ENCODE measurements around the gene C1QTNF5. TPM values are rescaled to one million over a fixed set of nuclear protein-coding genes. Genes with fewer than 3 reads are reported as not detected.
A peak's percentile ranks its signal among the peaks of the same experiment; 100 is the strongest.

The C1QTNF5 gene
- polyA plus RNA-seq, 6 donors from 2014 or later = not detected

DNA sequence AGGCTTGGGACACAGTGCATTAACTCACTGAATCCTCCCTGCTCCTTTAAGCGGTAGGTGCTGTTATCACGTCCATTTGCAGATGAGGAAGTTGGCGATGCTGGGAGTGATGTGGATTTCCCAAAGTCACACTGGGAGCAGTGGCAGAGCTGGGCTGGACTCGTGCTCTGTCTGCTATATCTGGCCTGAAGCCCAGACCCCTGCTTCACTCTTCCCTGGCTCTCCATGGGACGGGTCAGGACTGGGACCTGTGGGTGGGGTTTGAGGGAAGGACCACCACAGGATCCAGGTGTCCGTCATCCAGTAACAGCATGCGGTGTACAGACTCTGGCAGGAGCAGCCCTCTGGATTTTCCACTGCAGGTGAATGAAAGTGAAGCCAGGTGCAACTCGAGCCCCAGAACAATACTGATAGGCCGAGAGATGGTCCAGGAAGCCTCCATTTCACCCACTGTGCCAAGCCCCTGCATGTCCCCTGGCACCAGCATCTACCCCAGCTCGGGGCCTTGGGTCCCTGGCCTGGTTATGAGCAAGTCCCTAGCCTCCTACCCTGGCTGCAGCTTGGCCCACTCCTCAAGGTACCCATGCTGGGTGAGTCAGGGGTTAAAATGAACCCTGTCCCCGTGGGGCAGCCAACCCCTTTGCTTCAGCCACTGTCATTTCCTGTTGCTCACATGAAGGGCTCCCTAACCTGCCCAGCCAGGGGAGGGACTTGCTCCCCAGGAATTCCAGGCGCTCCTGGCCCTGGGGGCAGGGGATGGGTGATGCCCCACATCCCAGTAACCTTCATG lies 36.6 kb upstream of the C1QTNF5 start:
- Mint-ChIP-seq H3K27ac (no peak overlapping the region), H3K9me3 (no peaks in the 10 kb centered on the region), H3K4me3 (no peak overlapping the region), H3K27me3 (peaks cover 5 to 13% (median 7%) of the 10 kb centered on the region in 3 donors), H3K4me1 (peaks cover 0 to 6% (median 0%) of the 10 kb centered on the region in 3 donors), H3K36me3 (no peaks in the 10 kb centered on the region)
- DNase-seq = no peak
- no peak for ATAC-seq (ENCODE audit: low read depth in 2 of 2)

DNA sequence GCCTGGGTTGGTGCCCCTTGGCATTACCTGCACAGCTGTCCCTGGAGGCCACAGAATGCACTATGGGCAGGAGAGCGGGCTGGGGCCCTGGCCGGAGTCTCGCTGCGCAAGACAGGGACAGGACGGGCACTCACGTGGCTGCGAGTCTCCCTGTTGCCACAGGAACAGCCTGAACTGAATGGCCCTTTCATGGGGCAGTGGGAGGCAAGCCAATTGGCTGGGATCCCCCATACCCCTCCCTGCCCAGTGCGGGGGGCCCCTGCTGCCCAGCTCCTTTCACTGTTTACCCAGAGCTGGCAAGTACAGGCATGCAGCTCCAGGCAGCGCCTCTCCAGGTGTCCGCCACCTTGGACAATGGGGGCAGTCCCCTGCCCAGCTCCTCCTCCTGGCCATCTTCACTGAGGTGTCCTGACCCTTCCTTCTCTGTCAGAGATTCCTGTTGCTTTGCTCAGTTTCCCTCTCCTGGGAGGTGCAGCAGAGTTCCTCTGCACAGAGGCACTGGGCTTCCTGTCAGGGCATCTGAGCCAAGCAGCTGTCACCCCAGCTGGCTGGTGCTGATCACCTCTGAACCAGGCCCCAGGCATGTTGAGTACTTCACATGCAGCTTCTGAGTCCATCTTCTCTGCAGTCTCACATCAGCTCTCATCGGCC lies 35.6 kb upstream of the C1QTNF5 start:
- ATAC-seq (ENCODE audit: low read depth in 2 of 2) (no peak), DNase-seq (no peak)
- H3K27ac Mint-ChIP-seq = no peak overlapping the region
- no peak overlapping the region for H3K4me3 Mint-ChIP-seq
- H3K4me1 Mint-ChIP-seq = peaks cover 0 to 6% (median 0%) of the 10 kb centered on the region in 3 donors
- peaks cover 2 to 23% (median 2%) of the 10 kb centered on the region in 3 donors for H3K27me3 Mint-ChIP-seq
- H3K36me3 Mint-ChIP-seq = no peaks in the 10 kb centered on the region
- H3K9me3 Mint-ChIP-seq = no peaks in the 10 kb centered on the region

DNA sequence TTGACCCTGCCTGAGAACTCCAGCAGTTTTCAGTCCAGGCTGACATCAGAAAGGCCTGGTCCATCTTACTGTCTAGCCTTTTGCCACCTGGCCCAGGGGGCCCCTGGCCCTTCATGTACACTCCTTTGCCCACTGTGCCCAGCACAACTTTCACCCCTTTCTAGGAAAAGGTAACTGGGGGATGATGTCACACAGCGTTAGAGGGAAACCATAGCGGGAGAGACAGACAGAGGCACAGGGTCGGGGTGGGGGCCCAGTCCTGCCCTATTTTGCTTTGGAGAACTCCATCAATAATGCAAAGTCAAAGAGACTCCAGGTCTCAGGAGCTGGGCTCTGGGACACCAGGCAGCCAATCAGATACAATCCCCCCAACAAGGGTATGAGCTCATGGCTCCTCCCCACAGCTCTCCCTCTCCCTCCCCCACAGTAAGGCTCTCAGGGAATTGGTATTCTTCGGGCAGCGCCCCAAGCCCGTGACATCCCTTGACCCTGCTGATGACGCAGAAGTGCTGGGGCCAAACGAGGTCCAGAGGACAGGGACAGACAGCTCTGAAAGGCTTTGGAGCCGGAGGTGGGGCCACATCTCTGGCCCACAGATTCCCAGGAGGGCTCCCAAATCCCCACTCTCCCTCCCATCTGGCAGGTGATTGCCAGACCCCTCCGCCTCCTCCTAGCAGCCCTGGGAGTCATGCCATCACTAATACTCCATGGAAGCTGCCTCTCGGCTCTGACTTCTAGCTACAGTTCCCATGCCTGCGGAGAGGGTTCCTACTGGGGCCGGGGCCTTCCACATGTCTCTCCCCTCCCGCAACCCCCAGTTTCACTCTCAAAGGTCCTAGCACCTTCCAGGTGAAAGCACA lies 34.9 kb upstream of the C1QTNF5 start:
- DNase-seq (no peak), ATAC-seq (ENCODE audit: low read depth in 2 of 2) (no peak)
- no peak overlapping the region for H3K27ac Mint-ChIP-seq
- no peak overlapping the region for H3K4me3 Mint-ChIP-seq
- peaks cover 0 to 25% (median 5%) of the 10 kb centered on the region in 3 donors for H3K27me3 Mint-ChIP-seq
- no peaks in the 10 kb centered on the region for H3K36me3 Mint-ChIP-seq
- H3K4me1 Mint-ChIP-seq = peaks cover 0 to under 1% (median 0%) of the 10 kb centered on the region in 3 donors
- H3K9me3 Mint-ChIP-seq = no peaks in the 10 kb centered on the region

DNA sequence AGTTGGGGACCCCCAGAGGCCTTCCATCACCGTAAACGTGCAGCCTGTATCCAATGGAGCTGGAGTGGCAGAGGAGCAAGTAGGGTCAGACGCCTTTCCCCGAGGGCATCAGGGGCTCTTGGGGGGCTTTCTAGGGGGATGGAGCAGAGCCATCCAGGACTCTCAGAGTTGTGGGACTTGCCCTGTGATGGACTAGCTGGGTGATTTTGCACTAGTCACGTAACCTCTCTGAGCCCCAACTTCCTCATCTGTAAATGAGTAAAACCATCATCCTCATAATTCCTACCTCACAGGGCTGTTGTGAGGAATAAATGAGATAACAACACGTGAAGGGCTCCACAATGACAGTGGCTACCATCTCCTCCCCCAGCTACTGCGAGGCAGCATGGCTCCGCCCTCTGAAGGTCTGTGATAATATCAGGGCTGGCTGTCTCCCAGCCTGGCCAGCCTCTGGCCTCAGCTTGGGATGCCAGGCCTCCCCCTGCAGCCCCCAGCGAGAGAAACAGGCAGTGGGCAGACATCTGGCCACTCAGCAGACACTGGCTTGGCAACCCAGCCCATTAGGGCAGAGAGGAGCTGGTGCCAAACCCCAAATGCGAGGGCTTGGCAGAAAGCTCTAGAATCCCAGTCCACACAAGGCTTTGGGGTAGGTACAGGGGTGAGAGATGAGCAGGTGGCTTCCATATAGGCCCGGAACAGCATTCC lies 34.1 kb upstream of the C1QTNF5 start:
- DNase-seq = no peak
- Mint-ChIP-seq H3K4me1 (no peaks in the 10 kb centered on the region), H3K36me3 (no peaks in the 10 kb centered on the region), H3K4me3 (no peak overlapping the region), H3K27ac (no peak overlapping the region), H3K9me3 (no peaks in the 10 kb centered on the region), H3K27me3 (peaks cover 4 to 33% (median 5%) of the 10 kb centered on the region in 3 donors)
- ATAC-seq (ENCODE audit: low read depth in 2 of 2) = no peak

DNA sequence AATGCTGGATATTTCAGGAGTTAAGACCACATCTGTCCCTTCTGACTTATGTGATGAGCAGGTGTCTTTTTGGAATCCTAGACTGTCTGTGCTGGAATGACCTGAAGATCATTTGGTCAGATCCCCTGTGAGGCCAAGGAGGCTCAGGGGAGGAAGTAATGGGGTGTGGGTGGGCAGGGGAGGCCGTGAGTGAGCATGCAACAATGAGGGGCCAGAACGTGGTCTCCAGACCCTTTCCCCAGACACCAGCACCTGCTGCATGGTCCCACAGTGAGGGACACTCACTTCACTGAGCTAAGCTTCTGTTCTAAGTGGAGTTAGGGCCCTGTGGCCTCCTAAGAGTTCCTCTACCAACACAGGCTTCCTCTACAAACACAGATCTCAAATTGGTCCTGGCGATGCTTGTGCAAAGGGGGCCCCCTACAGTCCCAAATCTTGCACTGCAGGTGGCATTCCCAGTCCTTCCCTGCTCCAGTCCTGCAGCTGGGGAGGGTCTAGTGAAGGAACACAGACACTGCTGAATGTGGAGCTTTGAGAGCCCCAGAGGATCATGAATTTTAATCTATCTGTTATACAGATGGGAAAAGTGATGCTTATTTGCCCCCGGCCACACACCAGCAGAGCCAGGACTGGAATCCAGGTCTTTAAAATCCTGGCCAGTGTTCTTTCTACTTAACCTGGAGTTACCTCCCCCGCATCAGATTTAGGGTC lies 33.4 kb upstream of the C1QTNF5 start:
- DNase-seq (no peak), ATAC-seq (ENCODE audit: low read depth in 2 of 2) (peak in 1 of 2 donors; percentile 49)
- Mint-ChIP-seq H3K27me3 (peaks cover 5 to 38% (median 11%) of the 10 kb centered on the region in 3 donors), H3K27ac (no peak overlapping the region), H3K9me3 (no peaks in the 10 kb centered on the region), H3K4me1 (no peaks in the 10 kb centered on the region), H3K4me3 (no peak overlapping the region), H3K36me3 (no peaks in the 10 kb centered on the region)

DNA sequence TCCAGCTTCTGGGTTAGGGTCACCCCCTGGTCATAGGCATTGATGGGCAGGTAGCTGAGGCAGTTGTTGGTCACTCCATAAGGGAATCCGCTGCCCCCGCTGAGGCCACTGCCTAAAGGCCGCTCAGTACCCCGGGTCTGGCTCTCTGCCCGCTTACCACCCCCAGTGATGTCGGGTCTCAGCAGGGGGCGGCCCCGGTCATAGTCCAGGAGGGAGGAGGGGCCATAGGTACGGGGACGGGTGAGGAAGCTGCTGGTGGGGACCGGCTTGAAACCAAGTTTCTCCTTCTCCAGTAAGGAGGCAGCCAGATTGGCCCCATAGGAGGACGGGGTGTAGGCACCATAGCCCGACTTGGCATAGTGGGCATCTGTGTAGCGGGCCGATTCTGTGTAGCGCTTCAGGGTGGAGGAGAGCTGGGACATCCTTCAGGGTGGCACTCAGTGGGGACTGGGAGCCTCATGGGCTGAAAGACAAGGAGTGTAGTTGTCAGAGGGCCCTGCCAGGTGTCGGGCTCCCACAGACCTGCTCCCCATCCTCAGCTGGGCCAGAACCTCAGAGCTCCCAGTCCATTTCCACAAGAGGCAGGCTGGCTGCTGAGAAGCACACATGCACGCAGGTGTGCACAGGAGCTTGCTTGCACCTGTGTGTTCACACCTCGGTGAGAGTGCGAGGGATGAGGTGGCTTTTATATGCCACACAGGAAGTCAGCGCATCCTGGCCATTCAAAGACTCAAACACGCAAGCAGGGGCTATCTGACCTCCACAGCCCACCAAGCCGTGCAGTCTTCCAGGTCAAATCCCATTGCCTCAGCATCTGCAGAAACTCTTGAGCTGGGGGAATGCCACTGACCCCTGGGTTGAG lies 32.6 kb upstream of the C1QTNF5 start:
- ATAC-seq (ENCODE audit: low read depth in 2 of 2) = no peak
- Mint-ChIP-seq H3K36me3 (no peaks in the 10 kb centered on the region), H3K27ac (peak overlapping the region in 1 of 6 donors; percentile 82), H3K9me3 (no peaks in the 10 kb centered on the region), H3K4me1 (no peaks in the 10 kb centered on the region), H3K4me3 (no peak overlapping the region), H3K27me3 (peaks cover 5 to 43% (median 19%) of the 10 kb centered on the region in 3 donors)
- no peak for DNase-seq

DNA sequence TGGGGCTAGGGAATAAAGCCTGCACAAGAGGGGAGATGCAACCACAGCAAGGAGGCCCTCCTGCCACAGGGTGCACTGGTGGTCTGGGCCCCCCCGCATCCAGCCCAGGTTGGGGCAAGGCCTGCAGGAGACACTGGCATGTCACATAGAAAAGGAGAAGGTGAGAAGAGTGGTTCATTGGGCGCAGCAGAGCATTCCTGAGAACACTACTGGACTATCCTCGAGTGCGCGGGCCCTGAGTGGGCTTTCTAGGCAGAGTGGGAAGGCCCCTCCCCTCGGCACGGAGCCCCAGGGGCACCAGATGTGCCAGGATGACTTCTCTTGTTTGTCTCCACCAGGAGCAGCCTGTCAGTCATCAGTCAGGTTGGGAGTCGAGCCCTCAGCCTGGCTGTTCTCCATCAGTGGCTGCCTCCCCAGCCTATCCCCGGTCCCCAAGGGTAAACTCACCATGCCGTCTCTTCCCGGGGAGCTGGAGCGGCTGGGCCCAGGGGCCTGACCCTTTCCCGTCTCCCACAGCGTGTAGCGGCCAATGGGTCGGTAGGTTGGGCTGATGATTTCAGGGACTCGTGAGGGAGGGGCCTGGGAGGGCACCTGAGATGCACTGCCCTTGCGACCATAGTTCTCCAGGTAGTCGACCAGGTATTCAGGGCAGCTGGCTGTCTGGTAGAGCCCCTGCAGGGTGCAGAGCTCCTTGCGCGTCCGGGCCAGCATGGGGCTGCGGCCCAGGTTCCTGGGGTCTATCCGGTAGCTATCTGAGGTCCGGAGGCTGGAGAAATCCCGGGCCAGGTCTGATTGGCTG lies 31.8 kb upstream of the C1QTNF5 start:
- H3K4me3 Mint-ChIP-seq = no peak overlapping the region
- no peak for DNase-seq
- H3K27ac Mint-ChIP-seq = no peak overlapping the region
- no peaks in the 10 kb centered on the region for H3K9me3 Mint-ChIP-seq
- H3K27me3 Mint-ChIP-seq = peaks cover 8 to 52% (median 28%) of the 10 kb centered on the region in 3 donors
- H3K4me1 Mint-ChIP-seq = no peaks in the 10 kb centered on the region
- ATAC-seq (ENCODE audit: low read depth in 2 of 2) = no peak
- H3K36me3 Mint-ChIP-seq = no peaks in the 10 kb centered on the region

DNA sequence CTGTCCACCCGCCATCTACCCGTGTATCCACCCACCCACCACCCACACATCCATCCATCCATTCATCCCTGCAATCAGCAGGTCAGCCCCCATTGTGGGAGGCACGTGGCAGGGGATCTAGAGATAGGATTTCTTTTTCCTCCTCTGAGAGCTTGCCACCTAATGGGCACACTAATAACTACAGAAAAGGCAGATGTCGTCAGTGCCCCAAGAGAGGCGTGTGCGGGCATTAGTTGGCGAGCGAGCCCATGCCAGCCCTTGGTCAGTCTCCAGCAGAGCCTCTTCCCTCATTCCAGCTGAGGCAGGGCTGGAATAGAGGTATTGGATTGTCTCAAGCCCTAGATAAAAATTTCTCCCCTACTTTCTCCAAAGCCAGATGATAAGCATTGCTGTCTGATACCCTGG lies 31.1 kb upstream of the C1QTNF5 start:
- Mint-ChIP-seq H3K4me3 (no peak overlapping the region), H3K4me1 (no peaks in the 10 kb centered on the region), H3K27ac (no peak overlapping the region), H3K9me3 (no peaks in the 10 kb centered on the region), H3K27me3 (peaks cover 15 to 58% (median 34%) of the 10 kb centered on the region in 3 donors), H3K36me3 (no peaks in the 10 kb centered on the region)
- no peak for ATAC-seq (ENCODE audit: low read depth in 2 of 2)
- DNase-seq = no peak

DNA sequence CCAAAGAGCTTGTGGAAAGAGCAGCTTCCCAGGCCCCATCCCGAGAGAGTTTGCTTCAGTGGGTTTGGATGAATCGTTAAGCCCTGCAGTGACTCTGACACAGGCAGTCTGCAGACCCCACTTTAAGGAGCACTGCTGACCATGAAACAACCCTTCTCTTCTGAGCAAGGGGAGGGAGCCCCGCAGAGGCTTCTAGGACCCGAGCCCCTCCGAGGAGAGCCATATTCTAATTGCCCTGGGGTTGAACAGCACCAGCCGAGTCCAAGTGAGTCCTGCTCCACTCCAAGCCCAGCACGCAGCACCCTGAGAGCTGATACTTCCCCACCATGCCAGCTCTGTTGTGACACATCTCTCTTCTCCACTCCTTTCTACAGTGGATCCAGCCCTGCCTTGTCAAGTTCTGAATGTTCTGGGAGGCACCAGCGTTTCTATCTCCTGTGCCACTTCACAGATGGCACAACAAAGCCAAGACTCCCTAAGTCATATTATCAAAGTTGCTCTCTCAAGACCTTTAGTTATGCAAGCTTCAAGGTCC lies 30.5 kb upstream of the C1QTNF5 start:
- ATAC-seq (ENCODE audit: low read depth in 2 of 2) = no peak
- H3K4me1 Mint-ChIP-seq = no peaks in the 10 kb centered on the region
- H3K27ac Mint-ChIP-seq = peak overlapping the region in 1 of 6 donors; percentile 29
- no peak overlapping the region for H3K4me3 Mint-ChIP-seq
- H3K9me3 Mint-ChIP-seq = no peaks in the 10 kb centered on the region
- H3K36me3 Mint-ChIP-seq = no peaks in the 10 kb centered on the region
- peaks cover 22 to 58% (median 41%) of the 10 kb centered on the region in 3 donors for H3K27me3 Mint-ChIP-seq
- no peak for DNase-seq

DNA sequence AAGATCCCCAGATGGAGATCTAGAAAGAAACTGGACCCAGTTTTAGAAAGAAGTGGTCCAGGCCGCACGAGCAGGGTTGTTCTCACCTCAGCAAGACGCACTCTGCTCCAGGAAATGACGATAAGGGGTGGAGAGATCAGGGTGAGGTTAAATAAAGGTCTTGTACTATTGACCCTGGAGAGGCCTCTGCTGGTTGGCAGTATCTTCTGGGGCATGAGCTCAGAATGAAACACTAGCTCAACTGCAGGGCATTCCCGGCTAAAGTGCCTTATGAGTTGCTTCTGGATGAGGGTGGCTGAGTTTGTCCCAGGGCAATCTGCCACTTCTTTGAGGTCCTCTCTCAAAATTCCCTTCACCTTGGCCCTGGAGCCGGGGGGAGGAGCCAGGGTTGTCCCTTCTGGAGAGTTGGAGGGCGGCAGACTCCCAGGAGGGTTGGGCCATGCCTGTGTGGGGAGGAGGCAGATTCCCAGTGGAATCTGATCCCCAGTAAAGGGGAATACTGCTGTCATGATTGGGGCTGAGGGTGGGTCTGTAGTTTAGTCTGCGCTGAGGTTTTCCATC lies 29.9 kb upstream of the C1QTNF5 start:
- no peak overlapping the region for H3K4me3 Mint-ChIP-seq
- peaks cover 25 to 58% (median 45%) of the 10 kb centered on the region in 3 donors for H3K27me3 Mint-ChIP-seq
- no peaks in the 10 kb centered on the region for H3K36me3 Mint-ChIP-seq
- H3K9me3 Mint-ChIP-seq = no peaks in the 10 kb centered on the region
- ATAC-seq (ENCODE audit: low read depth in 2 of 2) (no peak), DNase-seq (no peak)
- no peaks in the 10 kb centered on the region for H3K4me1 Mint-ChIP-seq
- H3K27ac Mint-ChIP-seq = no peak overlapping the region
